A673 (cell line): ENCODE measurements around the gene PTGDS.

Experiments
- CTCF ChIP-seq: fragments of 300-800, 200-600 bp; sonication (generic); conservative IDR thresholded peaks from 2 replicates; pipeline ENCODE4 v1.5.1; 2017; ENCODE audit warnings: low read depth, mild to moderate bottlenecking, antibody characterized with exemption, low read length, moderate library complexity, mixed read lengths
- EZH2 ChIP-seq: fragments of 200-600 bp; sonication (generic); IDR thresholded peaks from 2 replicates; pipeline ENCODE4 v1.6.1; 2017; ENCODE audit warnings: borderline replicate concordance, low read depth, mild to moderate bottlenecking, mixed read lengths, antibody characterized with exemption, low read length; ENCODE audit not compliant: poor library complexity, severe bottlenecking

- TF ChIP-seq EZH2, result no peak
- TF ChIP-seq CTCF, result no peak
These were observed 30.0 kb upstream of the PTGDS start for GRCh38 chr9:136947028-136947891.
